Ascending aorta (tissue), 2 donors: ENCODE measurements around the gene REV3L. TPM values are rescaled to one million over a fixed set of nuclear protein-coding genes. Genes with fewer than 3 reads are reported as not detected.

Experiments
- DNase-seq, 2 donors: peaks; one replicate each; pipeline ENCODE4 v3.0.0-alpha.2; 2019; ENCODE audit warnings: low spot score in 2 of 2
- H3K27ac ChIP-seq, 2 donors: fragments of 200-600 bp; sonication (generic); one replicate each; pipeline ENCODE4 v1.5.1; 2016 to 2017; ENCODE audit warnings: mild to moderate bottlenecking in 1 of 2
- H3K27me3 ChIP-seq: fragments of 200-600 bp; sonication (generic); one replicate; pipeline ENCODE4 v1.5.1; 2017
- H3K36me3 ChIP-seq, 2 donors: fragments of 200-600 bp; sonication (generic); one replicate each; pipeline ENCODE4 v1.5.1; 2016
- H3K4me1 ChIP-seq, 2 donors: fragments of 200-600 bp; sonication (generic); one replicate each; pipeline ENCODE4 v1.5.1; 2016 to 2017; ENCODE audit warnings: mild to moderate bottlenecking in 1 of 2
- H3K4me3 ChIP-seq, 2 donors: fragments of 200-600 bp; sonication (generic); one replicate each; pipeline ENCODE4 v1.5.1; 2016 to 2017; ENCODE audit warnings: mild to moderate bottlenecking in 1 of 2
- H3K9me3 ChIP-seq, 2 donors: fragments of 200-600 bp; sonication (generic); one replicate each; pipeline ENCODE4 v1.5.1; 2016
- intact Hi-C: fragments of 100-400 bp; cut with DNase I; formaldehyde crosslinking; loops from one replicate; pipeline ENCODE4 v1.15.1; 2023
- total RNA-seq: library from RNA; depleted of rRNA; stranded (reverse); fragments of >200 nt; gene quantifications from one replicate; pipeline ENCODE4 v1.1.0, GENCODE V29; 2016
- TF ChIP-seq, protein P1 (sequence below), 3 experiments: fragments of 200-600 bp in 2 of 3; fragments of 450-650 bp in 1 of 3; sonication (generic) in 2 of 3; IDR thresholded peaks; one replicate each; pipeline ENCODE4 v1.5.1; 2016 to 2019; ENCODE audit warnings: antibody characterized with exemption in 3 of 3, mild to moderate bottlenecking in 1 of 3, moderate library complexity in 1 of 3

Gene REV3L
- total RNA-seq, 1 donor from 2014 or later, result 91.5 TPM

DNA sequence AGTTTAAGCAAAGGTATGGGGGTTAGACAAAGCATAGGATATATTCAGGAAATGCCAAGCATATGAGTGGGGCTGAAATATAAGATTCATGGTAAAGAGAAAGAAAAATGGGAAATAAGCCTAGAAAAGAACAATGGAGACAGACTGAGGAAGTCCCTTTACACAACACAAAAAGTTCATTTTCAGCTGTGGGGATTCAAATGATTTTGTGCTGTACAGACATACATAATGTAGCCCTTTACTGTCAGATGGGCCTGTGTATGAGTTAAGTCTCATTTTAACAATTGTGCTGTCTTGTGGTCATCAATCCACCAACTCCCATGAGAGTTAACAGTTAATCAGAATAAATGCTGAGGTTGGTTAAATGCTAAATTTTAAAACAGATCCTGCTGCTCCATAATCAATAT lies 37.2 kb downstream of the REV3L start:
- H3K4me3 ChIP-seq, result no peak overlapping the region
- peaks cover 0 to 5% of the 10 kb centered on the region in 2 donors for H3K4me1 ChIP-seq
- intact Hi-C loops, result no loop called here

DNA sequence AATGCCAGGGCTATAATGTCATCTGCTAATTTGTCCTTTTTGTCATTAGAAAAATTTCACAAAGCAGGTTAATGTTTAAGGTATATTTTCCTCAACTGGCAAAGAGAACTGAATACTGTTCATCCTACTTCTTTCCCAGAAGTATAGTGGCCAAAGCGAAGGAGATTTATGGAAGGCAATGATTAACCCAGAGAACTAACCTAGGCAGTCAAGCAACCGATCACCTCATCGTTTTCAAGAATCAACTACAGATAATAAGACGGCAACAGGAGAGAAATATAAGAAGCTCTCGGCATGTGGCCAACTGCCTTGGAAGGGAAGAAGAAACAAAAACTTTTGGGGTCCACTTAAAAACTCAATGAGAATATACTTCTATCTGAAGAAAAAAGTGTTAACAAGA lies 38.2 kb downstream of the REV3L start:
- H3K36me3 ChIP-seq, result no peaks in the 10 kb centered on the region
- TF ChIP-seq, protein P1, sequence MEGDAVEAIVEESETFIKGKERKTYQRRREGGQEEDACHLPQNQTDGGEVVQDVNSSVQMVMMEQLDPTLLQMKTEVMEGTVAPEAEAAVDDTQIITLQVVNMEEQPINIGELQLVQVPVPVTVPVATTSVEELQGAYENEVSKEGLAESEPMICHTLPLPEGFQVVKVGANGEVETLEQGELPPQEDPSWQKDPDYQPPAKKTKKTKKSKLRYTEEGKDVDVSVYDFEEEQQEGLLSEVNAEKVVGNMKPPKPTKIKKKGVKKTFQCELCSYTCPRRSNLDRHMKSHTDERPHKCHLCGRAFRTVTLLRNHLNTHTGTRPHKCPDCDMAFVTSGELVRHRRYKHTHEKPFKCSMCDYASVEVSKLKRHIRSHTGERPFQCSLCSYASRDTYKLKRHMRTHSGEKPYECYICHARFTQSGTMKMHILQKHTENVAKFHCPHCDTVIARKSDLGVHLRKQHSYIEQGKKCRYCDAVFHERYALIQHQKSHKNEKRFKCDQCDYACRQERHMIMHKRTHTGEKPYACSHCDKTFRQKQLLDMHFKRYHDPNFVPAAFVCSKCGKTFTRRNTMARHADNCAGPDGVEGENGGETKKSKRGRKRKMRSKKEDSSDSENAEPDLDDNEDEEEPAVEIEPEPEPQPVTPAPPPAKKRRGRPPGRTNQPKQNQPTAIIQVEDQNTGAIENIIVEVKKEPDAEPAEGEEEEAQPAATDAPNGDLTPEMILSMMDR (IDR thresholded peaks at IDR 0.05), result no peak
- peaks cover 0 to 5% of the 10 kb centered on the region in 2 donors for H3K4me1 ChIP-seq
- H3K9me3 ChIP-seq, result no peaks in the 10 kb centered on the region
- H3K27me3 ChIP-seq, result no peaks in the 10 kb centered on the region
- intact Hi-C loops, result no loop called here
- no peak overlapping the region for H3K4me3 ChIP-seq
- H3K27ac ChIP-seq, result no peak overlapping the region
- no peak for DNase-seq

More for the DNA sequence above, 37.2 kb downstream of the REV3L start:
- H3K27ac ChIP-seq, result no peak overlapping the region
- DNase-seq, result no peak
- no peaks in the 10 kb centered on the region for H3K27me3 ChIP-seq
- H3K36me3 ChIP-seq, result no peaks in the 10 kb centered on the region
- TF ChIP-seq, protein P1 (IDR thresholded peaks at IDR 0.05), result no peak
- no peaks in the 10 kb centered on the region for H3K9me3 ChIP-seq

DNA sequence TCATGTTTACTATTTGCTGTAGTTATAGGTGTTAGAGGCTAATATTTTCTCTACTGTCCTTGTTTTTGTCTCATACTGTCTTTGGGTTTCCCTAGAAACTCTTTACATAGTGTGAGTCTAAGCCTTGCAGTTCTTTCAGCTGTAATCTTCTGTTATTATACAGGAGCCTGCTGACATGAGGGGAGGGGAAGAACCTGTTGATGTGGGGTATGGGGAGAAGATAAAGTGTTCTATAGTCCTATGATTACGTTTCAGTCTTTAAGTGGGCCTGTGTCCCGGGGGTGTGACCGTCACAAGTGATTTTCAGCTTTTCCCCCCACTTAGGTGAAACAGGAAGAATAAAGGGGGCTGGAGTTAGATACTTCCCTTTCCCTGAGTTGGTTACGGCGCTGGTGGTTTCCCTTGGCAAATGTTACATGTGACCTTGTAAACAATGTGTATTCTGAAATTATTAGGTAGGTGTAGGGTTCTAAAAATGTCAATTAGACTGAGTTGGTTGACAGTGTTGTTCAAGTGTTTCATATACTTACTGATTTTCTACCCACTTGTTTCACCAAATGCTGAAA lies 41.3 kb downstream of the REV3L start:
- DNase-seq, result no peak
- intact Hi-C loops, result no loop called here
- no peak overlapping the region for H3K27ac ChIP-seq
- TF ChIP-seq, protein P1 (IDR thresholded peaks at IDR 0.05), result no peak
- no peaks in the 10 kb centered on the region for H3K27me3 ChIP-seq
- H3K36me3 ChIP-seq, result no peaks in the 10 kb centered on the region
- H3K4me3 ChIP-seq, result no peak overlapping the region
- H3K9me3 ChIP-seq, result no peaks in the 10 kb centered on the region
- no peaks in the 10 kb centered on the region for H3K4me1 ChIP-seq

DNA sequence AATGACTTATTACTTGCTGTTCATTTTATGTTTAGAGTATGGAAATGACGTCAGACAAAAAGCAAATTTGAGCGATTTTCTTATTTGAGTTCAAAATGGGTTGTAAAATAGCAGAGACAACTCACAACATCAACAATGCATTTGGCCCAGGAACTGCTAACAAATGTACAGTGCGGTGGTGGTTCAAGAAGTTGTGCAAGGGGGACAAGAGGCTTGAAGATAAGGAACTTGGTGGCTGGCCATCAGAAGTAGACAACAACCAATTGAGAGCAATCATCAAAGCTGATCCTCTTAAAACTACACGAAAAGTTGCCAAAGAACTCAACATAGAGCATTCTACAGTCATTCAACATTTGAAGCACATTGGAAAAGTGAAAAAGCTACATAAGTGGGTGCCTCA lies 43.8 kb downstream of the REV3L start:
- intact Hi-C loops, result no loop called here

DNA sequence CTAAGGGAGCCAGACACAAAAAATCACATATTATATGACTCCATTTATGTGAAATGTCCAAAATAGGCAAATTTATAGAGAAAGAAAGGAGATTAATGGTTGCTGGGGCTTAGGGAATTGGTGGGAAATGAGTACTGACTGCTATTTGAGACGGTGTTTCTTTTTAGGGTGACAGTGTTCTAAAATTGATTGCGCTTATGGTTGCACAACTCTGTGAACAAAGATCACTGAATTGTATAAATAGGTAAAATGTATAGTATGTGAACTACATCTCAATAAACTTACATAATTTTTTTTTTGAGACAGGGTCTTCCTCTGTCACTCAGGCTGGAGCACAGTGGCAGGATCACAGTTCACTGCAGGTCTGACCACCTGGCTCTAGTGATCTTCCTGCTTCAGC lies 45.4 kb downstream of the REV3L start:
- H3K27ac ChIP-seq, result no peak overlapping the region
- H3K36me3 ChIP-seq, result no peaks in the 10 kb centered on the region
- no peaks in the 10 kb centered on the region for H3K9me3 ChIP-seq
- H3K27me3 ChIP-seq, result no peaks in the 10 kb centered on the region
- intact Hi-C loops, result no loop called here
- no peaks in the 10 kb centered on the region for H3K4me1 ChIP-seq
- H3K4me3 ChIP-seq, result no peak overlapping the region
- TF ChIP-seq, protein P1 (IDR thresholded peaks at IDR 0.05), result no peak
- DNase-seq, result no peak

More for the DNA sequence above, 43.8 kb downstream of the REV3L start:
- H3K27me3 ChIP-seq, result no peaks in the 10 kb centered on the region
- no peaks in the 10 kb centered on the region for H3K36me3 ChIP-seq
- H3K4me3 ChIP-seq, result no peak overlapping the region
- no peak overlapping the region for H3K27ac ChIP-seq
- DNase-seq, result no peak
- TF ChIP-seq, protein P1 (IDR thresholded peaks at IDR 0.05), result no peak
- H3K9me3 ChIP-seq, result no peaks in the 10 kb centered on the region
- no peaks in the 10 kb centered on the region for H3K4me1 ChIP-seq

DNA sequence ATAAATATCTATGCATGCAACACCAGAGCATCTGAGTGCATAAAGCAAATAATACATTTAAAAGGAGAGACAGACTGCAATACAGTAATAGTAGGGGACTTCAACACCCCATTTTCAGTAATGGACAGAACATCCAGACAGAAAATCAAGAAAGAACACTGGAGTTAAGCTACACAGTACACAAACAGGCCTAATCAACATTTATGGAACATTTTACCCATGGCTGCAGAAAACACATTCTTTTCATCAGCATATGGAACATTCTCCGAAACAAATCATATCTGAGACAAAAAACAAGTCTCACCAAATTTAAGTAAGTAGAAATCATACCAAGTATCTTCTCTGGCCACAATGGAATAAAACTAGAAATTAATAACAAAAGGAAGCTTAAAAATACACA lies 50.5 kb downstream of the REV3L start:
- H3K36me3 ChIP-seq, result peaks cover 0 to 8% of the 10 kb centered on the region in 2 donors
- peaks cover 0 to 18% of the 10 kb centered on the region in 2 donors for H3K9me3 ChIP-seq
- intact Hi-C loops, result no loop called here
- no peak overlapping the region for H3K27ac ChIP-seq
- H3K4me1 ChIP-seq, result no peaks in the 10 kb centered on the region
- TF ChIP-seq, protein P1 (IDR thresholded peaks at IDR 0.05), result no peak
- no peak overlapping the region for H3K4me3 ChIP-seq
- DNase-seq, result no peak
- no peaks in the 10 kb centered on the region for H3K27me3 ChIP-seq
